K562 (cell line): ENCODE data around the gene CCDC169. TPM values are rescaled to one million over a fixed set of nuclear protein-coding genes. Genes with fewer than 3 reads are reported as not detected.

Experiments
- ATF1 ChIP-seq, 2 experiments: fragments of 450-650 bp in 1 of 2; IDR thresholded peaks; 2 replicates each; pipeline ENCODE4 v1.6.1; 2016; ENCODE audit warnings: missing compliant biosample characterization in 1 of 2, missing genetic modification characterization in 1 of 2
- ATF7 ChIP-seq: fragments of 450-650 bp; IDR thresholded peaks from 2 replicates; pipeline ENCODE4 v1.7.1; 2014; ENCODE audit warnings: mild to moderate bottlenecking, moderate library complexity
- BHLHE40 ChIP-seq: IDR thresholded peaks from 2 replicates; pipeline ENCODE4 v1.6.1; 2011; ENCODE audit warnings: low read length, improper control_type of control experiment
- EP400 ChIP-seq: fragments of 450-650 bp; IDR thresholded peaks from 2 replicates; pipeline ENCODE4 v1.6.1; 2017; ENCODE audit warnings: antibody characterized with exemption, mild to moderate bottlenecking, moderate library complexity
- GTF2F1 ChIP-seq: IDR thresholded peaks from 2 replicates; pipeline ENCODE4 v1.6.1; 2011; ENCODE audit warnings: low read depth, low read length, improper control_type of control experiment
- JUNB ChIP-seq: fragments of 450-650 bp; formaldehyde crosslinking; conservative IDR thresholded peaks from 2 replicates; pipeline ENCODE4 v1.4.0; 2020; ENCODE audit warnings: mild to moderate bottlenecking
- MTA1 ChIP-seq: fragments of 450-650 bp; IDR thresholded peaks from 2 replicates; pipeline ENCODE4 v1.6.1; 2017; ENCODE audit warnings: borderline replicate concordance
- POLR2B ChIP-seq: fragments of 450-650 bp; IDR thresholded peaks from 2 replicates; pipeline ENCODE4 v1.6.1; 2018; ENCODE audit warnings: low read depth; ENCODE audit not compliant: partially characterized antibody
- SIN3A ChIP-seq, 2 experiments: fragments of 150-350 bp in 1 of 2; IDR thresholded peaks; 2 replicates each; pipeline ENCODE4 v1.6.1; 2011 to 2016; ENCODE audit warnings: borderline replicate concordance in 2 of 2, low read depth in 2 of 2, low read length in 2 of 2, mild to moderate bottlenecking in 2 of 2, moderate library complexity in 2 of 2; ENCODE audit not compliant: control insufficient read depth in 1 of 2
- ZFP1 ChIP-seq: fragments of 450-650 bp; formaldehyde crosslinking; IDR thresholded peaks from 2 replicates; pipeline ENCODE4 v1.4.0; 2020; ENCODE audit warnings: mild to moderate bottlenecking, mixed read lengths
- polyA plus RNA-seq, 8 experiments: library from polyadenylated mRNA; depleted of rRNA in 4 of 8; stranded (reverse) in 5 of 8; unstranded in 3 of 8; fragments of >200 nt; fragmentation: Nextera tagmentation in 2 of 8; fragmentation: Illumina TruSeq in 1 of 8; extraction: Ambion mirVana in 2 of 8; extraction: Trizol in 1 of 8; gene quantifications; 2 replicates each; pipeline versions ENCODE4 v1.2.1 to v1.2.3, GENCODE V29; 2011 to 2014; ENCODE audit warnings: inconsistent platforms in 1 of 8, missing spikeins in 1 of 8
- total RNA-seq, 7 experiments: library from RNA; depleted of rRNA in 6 of 7; stranded (reverse); fragments of >200 nt in 6 of 7; fragmentation: Illumina TruSeq in 2 of 7; extraction: Trizol in 2 of 7; gene quantifications; 2 replicates each; pipeline versions ENCODE4 v1.2.1 to v1.2.3, GENCODE V29; 2011 to 2021; ENCODE audit warnings: low replicate concordance in 1 of 7
- TF ChIP-seq, protein P1 (sequence below): sonication (generic); formaldehyde crosslinking; IDR thresholded peaks from 2 replicates; pipeline ENCODE4 v1.5.0; 2020; ENCODE audit warnings: missing genetic modification reagents
- TF ChIP-seq, protein P2 (sequence below): sonication (generic); formaldehyde crosslinking; IDR thresholded peaks from 2 replicates; pipeline ENCODE4 v1.9.0; 2022; ENCODE audit warnings: mild to moderate bottlenecking, missing genetic modification reagents
- TF ChIP-seq, protein P3 (sequence below): fragments of 250-450 bp; sonication (Bioruptor Pico); IDR thresholded peaks from 2 replicates; pipeline ENCODE4 v1.5.0; 2022; ENCODE audit warnings: mild to moderate bottlenecking
- TF ChIP-seq, protein P4 (sequence below): sonication (generic); formaldehyde crosslinking; IDR thresholded peaks from 2 replicates; pipeline ENCODE4 v1.8.1; 2022; ENCODE audit warnings: missing genetic modification reagents
- TF ChIP-seq, protein P5 (sequence below): fragments of 250-450 bp; sonication (Bioruptor Pico); IDR thresholded peaks from 2 replicates; pipeline ENCODE4 v1.4.0; 2020; ENCODE audit warnings: mild to moderate bottlenecking
- TF ChIP-seq, protein P6 (sequence below), 2 experiments: IDR thresholded peaks; 2 replicates each; pipeline ENCODE4 v1.6.1; 2011; ENCODE audit warnings: borderline replicate concordance in 1 of 2, control low read depth in 1 of 2, low read depth in 1 of 2, low read length in 1 of 2, mild to moderate bottlenecking in 1 of 2, mixed read lengths in 1 of 2, moderate library complexity in 1 of 2; ENCODE audit not compliant: insufficient read depth in 1 of 2, insufficient read length in 1 of 2, poor library complexity in 1 of 2, severe bottlenecking in 1 of 2; ENCODE audit errors: extremely low read depth in 1 of 2

CCDC169 gene
- total and polyA plus RNA-seq, 9 of the 15 experiments (the other 6 are each of a cell fraction or from before 2014, with no cell fraction given), result 6.8 to 22.0 (median 12.4) TPM

DNA sequence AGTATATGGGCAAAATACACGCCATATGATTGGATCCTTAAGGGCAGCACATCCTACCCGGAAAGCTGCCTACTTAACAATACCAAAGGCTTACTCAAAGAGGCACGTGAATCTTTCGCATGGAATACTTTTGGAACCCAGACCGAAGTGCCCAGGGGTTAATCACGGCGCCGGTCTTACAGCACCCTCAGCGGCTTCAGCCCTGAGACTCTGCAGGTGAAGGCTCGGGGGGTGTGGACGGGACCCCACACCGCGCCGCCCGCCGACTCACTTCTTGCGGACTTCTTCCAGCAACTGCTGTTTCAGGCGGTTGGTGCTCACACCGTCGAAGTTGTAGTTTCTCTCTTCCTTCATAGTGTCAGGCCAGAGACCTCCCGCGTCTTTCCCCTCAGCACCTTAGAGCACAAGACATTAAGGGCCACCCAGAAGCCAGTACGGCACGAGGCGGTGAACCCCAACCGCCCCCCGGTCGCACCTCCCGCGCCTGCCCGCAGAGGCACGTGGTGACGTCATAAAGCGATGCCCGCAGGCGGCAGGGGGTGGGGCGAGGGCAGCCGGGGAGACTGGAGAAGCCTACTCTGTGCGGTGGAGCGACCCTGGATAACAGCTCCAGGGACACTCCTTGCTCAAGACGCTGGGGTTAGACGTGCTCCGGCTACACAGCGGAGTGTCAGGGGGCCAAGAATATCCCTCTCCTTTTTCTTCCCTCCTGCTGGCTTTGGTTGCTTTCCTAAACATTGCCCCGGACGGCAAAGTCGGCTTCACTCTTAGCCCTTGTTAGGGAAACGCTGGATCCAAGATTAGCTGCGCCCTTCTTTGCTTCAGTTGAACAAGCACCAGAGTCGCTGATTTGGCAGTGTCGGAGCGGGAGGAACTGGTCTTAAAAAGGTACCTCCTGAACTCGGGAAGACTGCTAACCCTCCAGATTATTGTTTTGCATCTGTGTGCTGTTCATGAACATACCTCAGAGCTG is at the start of gene CCDC169 (continued):
- TF ChIP-seq BHLHE40, result peak; percentile 82
- peak; percentile 98 for TF ChIP-seq ATF7
- no peak for TF ChIP-seq GTF2F1
- TF ChIP-seq, protein P1, sequence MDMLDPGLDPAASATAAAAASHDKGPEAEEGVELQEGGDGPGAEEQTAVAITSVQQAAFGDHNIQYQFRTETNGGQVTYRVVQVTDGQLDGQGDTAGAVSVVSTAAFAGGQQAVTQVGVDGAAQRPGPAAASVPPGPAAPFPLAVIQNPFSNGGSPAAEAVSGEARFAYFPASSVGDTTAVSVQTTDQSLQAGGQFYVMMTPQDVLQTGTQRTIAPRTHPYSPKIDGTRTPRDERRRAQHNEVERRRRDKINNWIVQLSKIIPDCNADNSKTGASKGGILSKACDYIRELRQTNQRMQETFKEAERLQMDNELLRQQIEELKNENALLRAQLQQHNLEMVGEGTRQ, result no peak; the same call in 1 of the 2 replicates
- peak; percentile 87 for TF ChIP-seq EP400
- peak in 1 of 2 experiments; percentile 25; a peak in 1 of 4 replicates for TF ChIP-seq SIN3A (IDR thresholded peaks at IDR 0.05; ENCODE audit: borderline replicate concordance in 2 of 2, control insufficient read depth in 1 of 2, low read depth in 2 of 2, low read length in 2 of 2)
- TF ChIP-seq, protein P2, sequence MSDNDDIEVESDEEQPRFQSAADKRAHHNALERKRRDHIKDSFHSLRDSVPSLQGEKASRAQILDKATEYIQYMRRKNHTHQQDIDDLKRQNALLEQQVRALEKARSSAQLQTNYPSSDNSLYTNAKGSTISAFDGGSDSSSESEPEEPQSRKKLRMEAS (CRISPR knock-in tag), result peak; percentile 91
- peak; percentile 88 for TF ChIP-seq MTA1
- TF ChIP-seq, protein P3, sequence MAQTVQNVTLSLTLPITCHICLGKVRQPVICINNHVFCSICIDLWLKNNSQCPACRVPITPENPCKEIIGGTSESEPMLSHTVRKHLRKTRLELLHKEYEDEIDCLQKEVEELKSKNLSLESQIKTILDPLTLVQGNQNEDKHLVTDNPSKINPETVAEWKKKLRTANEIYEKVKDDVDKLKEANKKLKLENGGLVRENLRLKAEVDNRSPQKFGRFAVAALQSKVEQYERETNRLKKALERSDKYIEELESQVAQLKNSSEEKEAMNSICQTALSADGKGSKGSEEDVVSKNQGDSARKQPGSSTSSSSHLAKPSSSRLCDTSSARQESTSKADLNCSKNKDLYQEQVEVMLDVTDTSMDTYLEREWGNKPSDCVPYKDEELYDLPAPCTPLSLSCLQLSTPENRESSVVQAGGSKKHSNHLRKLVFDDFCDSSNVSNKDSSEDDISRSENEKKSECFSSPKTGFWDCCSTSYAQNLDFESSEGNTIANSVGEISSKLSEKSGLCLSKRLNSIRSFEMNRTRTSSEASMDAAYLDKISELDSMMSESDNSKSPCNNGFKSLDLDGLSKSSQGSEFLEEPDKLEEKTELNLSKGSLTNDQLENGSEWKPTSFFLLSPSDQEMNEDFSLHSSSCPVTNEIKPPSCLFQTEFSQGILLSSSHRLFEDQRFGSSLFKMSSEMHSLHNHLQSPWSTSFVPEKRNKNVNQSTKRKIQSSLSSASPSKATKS (CRISPR knock-in tag), result no peak
- TF ChIP-seq ATF1 (CRISPR knock-in tag; IDR thresholded peaks at IDR 0.05), result peak; percentile 66; the same call in 1 of the 2 replicates
- peak; percentile 96 for TF ChIP-seq ATF1 (tag; IDR thresholded peaks at IDR 0.05)
- no peak for TF ChIP-seq ZFP1
- peak; percentile 65 for TF ChIP-seq POLR2B
- TF ChIP-seq, protein P4, sequence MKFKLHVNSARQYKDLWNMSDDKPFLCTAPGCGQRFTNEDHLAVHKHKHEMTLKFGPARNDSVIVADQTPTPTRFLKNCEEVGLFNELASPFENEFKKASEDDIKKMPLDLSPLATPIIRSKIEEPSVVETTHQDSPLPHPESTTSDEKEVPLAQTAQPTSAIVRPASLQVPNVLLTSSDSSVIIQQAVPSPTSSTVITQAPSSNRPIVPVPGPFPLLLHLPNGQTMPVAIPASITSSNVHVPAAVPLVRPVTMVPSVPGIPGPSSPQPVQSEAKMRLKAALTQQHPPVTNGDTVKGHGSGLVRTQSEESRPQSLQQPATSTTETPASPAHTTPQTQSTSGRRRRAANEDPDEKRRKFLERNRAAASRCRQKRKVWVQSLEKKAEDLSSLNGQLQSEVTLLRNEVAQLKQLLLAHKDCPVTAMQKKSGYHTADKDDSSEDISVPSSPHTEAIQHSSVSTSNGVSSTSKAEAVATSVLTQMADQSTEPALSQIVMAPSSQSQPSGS (CRISPR knock-in tag), result peak; percentile 90; the same call in 1 of the 2 replicates
- TF ChIP-seq, protein P5, sequence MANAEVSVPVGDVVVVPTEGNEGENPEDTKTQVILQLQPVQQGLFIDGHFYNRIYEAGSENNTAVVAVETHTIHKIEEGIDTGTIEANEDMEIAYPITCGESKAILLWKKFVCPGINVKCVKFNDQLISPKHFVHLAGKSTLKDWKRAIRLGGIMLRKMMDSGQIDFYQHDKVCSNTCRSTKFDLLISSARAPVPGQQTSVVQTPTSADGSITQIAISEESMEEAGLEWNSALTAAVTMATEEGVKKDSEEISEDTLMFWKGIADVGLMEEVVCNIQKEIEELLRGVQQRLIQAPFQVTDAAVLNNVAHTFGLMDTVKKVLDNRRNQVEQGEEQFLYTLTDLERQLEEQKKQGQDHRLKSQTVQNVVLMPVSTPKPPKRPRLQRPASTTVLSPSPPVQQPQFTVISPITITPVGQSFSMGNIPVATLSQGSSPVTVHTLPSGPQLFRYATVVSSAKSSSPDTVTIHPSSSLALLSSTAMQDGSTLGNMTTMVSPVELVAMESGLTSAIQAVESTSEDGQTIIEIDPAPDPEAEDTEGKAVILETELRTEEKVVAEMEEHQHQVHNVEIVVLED, result peak; percentile 64
- peak; percentile 80 for TF ChIP-seq JUNB (CRISPR knock-in tag)
- TF ChIP-seq, protein P6, sequence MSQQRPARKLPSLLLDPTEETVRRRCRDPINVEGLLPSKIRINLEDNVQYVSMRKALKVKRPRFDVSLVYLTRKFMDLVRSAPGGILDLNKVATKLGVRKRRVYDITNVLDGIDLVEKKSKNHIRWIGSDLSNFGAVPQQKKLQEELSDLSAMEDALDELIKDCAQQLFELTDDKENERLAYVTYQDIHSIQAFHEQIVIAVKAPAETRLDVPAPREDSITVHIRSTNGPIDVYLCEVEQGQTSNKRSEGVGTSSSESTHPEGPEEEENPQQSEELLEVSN (IDR thresholded peaks at IDR 0.05; ENCODE audit: borderline replicate concordance in 1 of 2, extremely low read depth in 1 of 2, insufficient read depth in 1 of 2, insufficient read length in 1 of 2, low read depth in 1 of 2, low read length in 1 of 2, poor library complexity in 1 of 2, severe bottlenecking in 1 of 2), result peak; percentile 64 to 85
